Measurements from ENCODE around the gene SPRED3. TPM values are rescaled to one million over a fixed set of nuclear protein-coding genes. Genes with fewer than 3 reads are reported as not detected.
A peak's percentile ranks its signal among the peaks of the same experiment; 100 is the strongest.

Gene SPRED3
- total and polyA plus RNA-seq, 4 experiments from 2014 or later, result 0.07 to 3.8 (median 3.0) TPM; not detected in 1

- peaks cover 18 to 29% (median 25%) of the 10 kb centered on the region in 4 donors for H3K4me1 Mint-ChIP-seq
- POLR2A ChIA-PET (ENCODE audit: partially characterized antibody), result no interaction called here
These were observed 32.4 kb downstream of the SPRED3 start for GRCh38 chr19:38420935-38421334.

GRCh38 chr19:38421856-38422255 lies 33.4 kb downstream of the SPRED3 start:
- H3K27me3 Mint-ChIP-seq, result peaks cover 0 to 6% of the 10 kb centered on the region in 2 donors
- POLR2A ChIA-PET (ENCODE audit: partially characterized antibody), result no interaction called here
- Histone ChIP-seq H3K27me3 (ENCODE audit: insufficient read depth, low read length) (no peaks in the 10 kb centered on the region), H3K4me1 (ENCODE audit: insufficient read depth, low read length) (peaks cover 32% of the 10 kb centered on the region), H3K4me3 (ENCODE audit: low read length in 2 of 2) (no peak overlapping the region), H3K9me3 (ENCODE audit: control insufficient read depth in 1 of 2, low read length in 2 of 2) (no peaks in the 10 kb centered on the region), H3K27ac (ENCODE audit: low read depth, low read length) (no peak overlapping the region), H3K36me3 (ENCODE audit: insufficient read depth, low read length) (no peaks in the 10 kb centered on the region)
- H3K4me1 Mint-ChIP-seq, result peaks cover 21 to 35% (median 28%) of the 10 kb centered on the region in 4 donors
- CTCF ChIA-PET (ENCODE audit: partially characterized antibody), result no interaction called here
- no peak for DNase-seq
- peaks cover 0 to 2% of the 10 kb centered on the region in 2 donors for H3K36me3 Mint-ChIP-seq
- intact Hi-C loops (cut with micrococcal nuclease), result no loop called here
- no peak overlapping the region for H3K27ac Mint-ChIP-seq
- peaks cover 0 to 1% (median 0%) of the 10 kb centered on the region in 8 donors for H3K9me3 Mint-ChIP-seq
- H3K4me3 Mint-ChIP-seq, result no peak overlapping the region

More at GRCh38 chr19:38420935-38421334, 32.4 kb downstream of the SPRED3 start:
- intact Hi-C loops (cut with micrococcal nuclease), result no loop called here
- no peaks in the 10 kb centered on the region for H3K36me3 ChIP-seq (ENCODE audit: insufficient read depth, low read length)
- H3K9me3 Mint-ChIP-seq, result peaks cover 0 to 1% (median 0%) of the 10 kb centered on the region in 8 donors
- H3K27ac ChIP-seq (ENCODE audit: low read depth, low read length), result no peak overlapping the region
- no peak overlapping the region for H3K4me3 ChIP-seq (ENCODE audit: low read length in 2 of 2)
- H3K27me3 Mint-ChIP-seq, result peaks cover 0 to 3% of the 10 kb centered on the region in 2 donors
- peaks cover 0 to 2% of the 10 kb centered on the region in 2 donors for H3K36me3 Mint-ChIP-seq
- no peaks in the 10 kb centered on the region for H3K9me3 ChIP-seq (ENCODE audit: control insufficient read depth in 1 of 2, low read length in 2 of 2)
- H3K27ac Mint-ChIP-seq, result no peak overlapping the region
- DNase-seq, result no peak
- H3K4me1 ChIP-seq (ENCODE audit: insufficient read depth, low read length), result peaks cover 26% of the 10 kb centered on the region
- no peaks in the 10 kb centered on the region for H3K27me3 ChIP-seq (ENCODE audit: insufficient read depth, low read length)
- CTCF ChIA-PET (ENCODE audit: partially characterized antibody), result interaction anchor here (1.3 kb wide), 1 partner anchor 18 kb away, joined by 3 read pairs; the partner anchor contains the start of gene FAM98C
- no peak overlapping the region for H3K4me3 Mint-ChIP-seq

GRCh38 chr19:38422438-38422837 lies 33.9 kb downstream of the SPRED3 start:
- H3K4me1 Mint-ChIP-seq, result peaks cover 18 to 35% (median 26%) of the 10 kb centered on the region in 4 donors
- POLR2A ChIA-PET (ENCODE audit: partially characterized antibody), result no interaction called here
- no peak overlapping the region for H3K4me3 ChIP-seq (ENCODE audit: low read length in 2 of 2)

GRCh38 chr19:38424272-38424671 lies 35.8 kb downstream of the SPRED3 start:
- intact Hi-C loops (cut with micrococcal nuclease), result no loop called here
- ChIA-PET CTCF (ENCODE audit: partially characterized antibody) (no interaction called here), POLR2A (ENCODE audit: partially characterized antibody) (no interaction called here)
- Histone ChIP-seq H3K27me3 (ENCODE audit: insufficient read depth, low read length) (no peaks in the 10 kb centered on the region), H3K4me3 (ENCODE audit: low read length in 2 of 2) (no peak overlapping the region), H3K27ac (ENCODE audit: low read depth, low read length) (no peak overlapping the region), H3K36me3 (ENCODE audit: insufficient read depth, low read length) (no peaks in the 10 kb centered on the region), H3K4me1 (ENCODE audit: insufficient read depth, low read length) (peaks cover 26% of the 10 kb centered on the region), H3K9me3 (ENCODE audit: control insufficient read depth in 1 of 2, low read length in 2 of 2) (no peaks in the 10 kb centered on the region)
- Mint-ChIP-seq H3K9me3 (peaks cover 0 to 1% (median 0%) of the 10 kb centered on the region in 8 donors), H3K36me3 (no peaks in the 10 kb centered on the region), H3K27me3 (peaks cover 2 to 13% of the 10 kb centered on the region in 2 donors), H3K4me3 (no peak overlapping the region), H3K27ac (no peak overlapping the region), H3K4me1 (peaks cover 11 to 29% (median 21%) of the 10 kb centered on the region in 4 donors)
- DNase-seq, result no peak

More at GRCh38 chr19:38422438-38422837, 33.9 kb downstream of the SPRED3 start:
- Mint-ChIP-seq H3K36me3 (peaks cover 0 to 2% of the 10 kb centered on the region in 2 donors), H3K27me3 (peaks cover 0 to 8% of the 10 kb centered on the region in 2 donors), H3K4me3 (no peak overlapping the region), H3K9me3 (peaks cover 0 to 1% (median 0%) of the 10 kb centered on the region in 8 donors), H3K27ac (no peak overlapping the region)
- intact Hi-C loops (cut with micrococcal nuclease), result no loop called here
- H3K4me1 ChIP-seq (ENCODE audit: insufficient read depth, low read length), result peaks cover 32% of the 10 kb centered on the region
- CTCF ChIA-PET (ENCODE audit: partially characterized antibody), result no interaction called here
- H3K27ac ChIP-seq (ENCODE audit: low read depth, low read length), result no peak overlapping the region
- no peaks in the 10 kb centered on the region for H3K27me3 ChIP-seq (ENCODE audit: insufficient read depth, low read length)
- no peaks in the 10 kb centered on the region for H3K9me3 ChIP-seq (ENCODE audit: control insufficient read depth in 1 of 2, low read length in 2 of 2)
- DNase-seq, result no peak
- H3K36me3 ChIP-seq (ENCODE audit: insufficient read depth, low read length), result no peaks in the 10 kb centered on the region

- Histone ChIP-seq H3K9me3 (ENCODE audit: control insufficient read depth in 1 of 2, low read length in 2 of 2) (no peaks in the 10 kb centered on the region), H3K4me1 (ENCODE audit: insufficient read depth, low read length) (peaks cover 30% of the 10 kb centered on the region), H3K27ac (ENCODE audit: low read depth, low read length) (no peak overlapping the region), H3K27me3 (ENCODE audit: insufficient read depth, low read length) (no peaks in the 10 kb centered on the region), H3K36me3 (ENCODE audit: insufficient read depth, low read length) (no peaks in the 10 kb centered on the region), H3K4me3 (ENCODE audit: low read length in 2 of 2) (no peak overlapping the region)
- no peak for DNase-seq
- intact Hi-C loops (cut with micrococcal nuclease), result no loop called here
- H3K9me3 Mint-ChIP-seq, result peaks cover 0 to 1% (median 0%) of the 10 kb centered on the region in 8 donors
- H3K36me3 Mint-ChIP-seq, result no peaks in the 10 kb centered on the region
- peaks cover 14 to 33% (median 22%) of the 10 kb centered on the region in 4 donors for H3K4me1 Mint-ChIP-seq
- POLR2A ChIA-PET (ENCODE audit: partially characterized antibody), result interaction anchor here (0.7 kb wide), 1 partner anchor 193 kb away, joined by 3 read pairs; the partner anchor contains the start of gene MAP4K1
- H3K27ac Mint-ChIP-seq, result peak overlapping the region in 3 of 7 donors; percentile 53 to 69 (median 62)
- H3K4me3 Mint-ChIP-seq, result peak overlapping the region in 2 of 8 donors; percentile 3 to 29
- peaks cover 2 to 11% of the 10 kb centered on the region in 2 donors for H3K27me3 Mint-ChIP-seq
- CTCF ChIA-PET (ENCODE audit: partially characterized antibody), result interaction anchor here (0.9 kb wide), 1 partner anchor 22 kb away, joined by 5 read pairs; the partner anchor contains the start of gene FAM98C
These were observed 36.8 kb downstream of the SPRED3 start for GRCh38 chr19:38425222-38425809.

- H3K4me1 ChIP-seq (ENCODE audit: insufficient read depth, low read length), result peaks cover 30% of the 10 kb centered on the region
- DNase-seq, result peak in 4 of 5 donors; percentile 9 to 65 (median 36)
- POLR2A ChIA-PET (ENCODE audit: partially characterized antibody), result interaction anchor here (0.6 to 0.8 kb wide), 3 partner anchors 32 to 208 kb away, joined by 3 read pairs; partner anchors contain the start of gene MAP4K1
- H3K4me3 ChIP-seq (ENCODE audit: low read length in 2 of 2), result no peak within 1 kb of the TSS
- peaks cover 14 to 33% (median 22%) of the 10 kb centered on the region in 4 donors for H3K4me1 Mint-ChIP-seq
- no peaks in the 10 kb centered on the region for H3K36me3 Mint-ChIP-seq
- H3K27ac ChIP-seq (ENCODE audit: low read depth, low read length), result no peak within 1 kb of the TSS
- H3K27ac Mint-ChIP-seq, result peak within 1 kb of the TSS; percentile 58 to 83 (median 69)
- peaks cover 2 to 11% of the 10 kb centered on the region in 2 donors for H3K27me3 Mint-ChIP-seq
- H3K27me3 ChIP-seq (ENCODE audit: insufficient read depth, low read length), result no peaks in the 10 kb centered on the region
- peak within 1 kb of the TSS; percentile 29 to 84 (median 64) for H3K4me3 Mint-ChIP-seq
- intact Hi-C loops (cut with micrococcal nuclease), result no loop called here
- H3K9me3 Mint-ChIP-seq, result peaks cover 0 to 1% (median 0%) of the 10 kb centered on the region in 8 donors
- H3K36me3 ChIP-seq (ENCODE audit: insufficient read depth, low read length), result no peaks in the 10 kb centered on the region
- no peaks in the 10 kb centered on the region for H3K9me3 ChIP-seq (ENCODE audit: control insufficient read depth in 1 of 2, low read length in 2 of 2)
- CTCF ChIA-PET (ENCODE audit: partially characterized antibody), result interaction anchor here (0.9 kb wide), 1 partner anchor 23 kb away, joined by 5 read pairs; the partner anchor contains the start of gene FAM98C
These were observed 37.4 kb downstream of the SPRED3 start, which contains the start of gene RASGRP4 for GRCh38 chr19:38425810-38426466. Gene RASGRP4, minus strand, starts transcription at chr19:38426219. Its CDS starts 128 bp downstream, at chr19:38426091.
